GM19324 (cell line): ENCODE data around the gene DCANP1.

ENCODE experiments used
- ATAC-seq: cut with Tn5 transposase; IDR thresholded peaks from one replicate; pipeline ENCODE4 v1.9.1; 2021; ENCODE audit warnings: mild to moderate bottlenecking, moderate library complexity; ENCODE audit not compliant: unreplicated experiment, low FRiP score

Gene DCANP1

GRCh38 chr5:135481387-135481786 lies 34.2 kb upstream of the DCANP1 start:
- ATAC-seq = no peak

- no peak for ATAC-seq
Measured at GRCh38 chr5:135480511-135480910, 33.4 kb upstream of the DCANP1 start.

DNA sequence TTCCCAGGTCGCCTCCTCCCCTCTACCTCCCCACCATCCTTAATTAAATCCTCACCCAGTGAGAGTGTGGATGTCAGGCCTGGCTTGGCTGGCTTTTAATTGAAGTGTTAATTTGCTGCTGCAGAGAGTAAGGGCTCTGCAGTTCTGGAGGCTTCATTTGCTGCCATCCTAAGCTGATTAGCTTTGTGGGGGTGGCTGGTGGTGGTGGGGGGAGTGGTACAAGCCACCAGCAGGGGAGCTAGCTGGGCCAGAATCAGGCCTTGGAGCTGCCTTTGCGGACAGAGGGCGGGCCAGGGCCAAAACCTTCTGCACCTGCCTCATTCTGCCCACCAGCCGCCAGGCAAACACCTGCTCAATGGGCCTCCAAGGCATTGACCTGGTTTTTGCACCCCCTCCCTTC lies 31.8 kb upstream of the DCANP1 start:
- ATAC-seq = no peak

GRCh38 chr5:135477613-135478066 lies 30.5 kb upstream of the DCANP1 start:
- ATAC-seq = no peak

- no peak for ATAC-seq
Measured at GRCh38 chr5:135476615-135477581, 29.8 kb upstream of the DCANP1 start.

GRCh38 chr5:135473956-135474670 lies 27.0 kb upstream of the DCANP1 start:
- no peak for ATAC-seq

DNA sequence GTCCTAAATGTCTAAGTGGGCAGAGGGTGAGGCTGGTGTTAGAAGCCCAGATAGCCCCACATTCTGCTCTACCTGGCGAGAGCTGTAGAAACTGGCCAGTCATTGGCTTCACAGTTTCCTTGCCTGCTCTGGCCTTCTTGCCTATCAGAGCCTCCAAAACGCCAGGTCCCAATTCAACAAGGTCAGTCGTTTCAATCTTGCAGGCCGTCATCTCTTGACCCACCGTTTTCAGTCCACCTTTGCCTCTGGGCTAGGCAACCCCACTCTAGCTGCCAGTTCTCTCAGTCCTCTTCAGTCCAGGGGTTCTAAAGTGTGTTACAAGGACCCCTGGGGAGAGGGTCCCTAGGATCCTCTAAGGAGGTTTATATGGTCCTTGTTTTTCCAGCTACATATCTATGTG lies 25.0 kb upstream of the DCANP1 start:
- no peak for ATAC-seq

GRCh38 chr5:135471726-135472125 lies 24.6 kb upstream of the DCANP1 start:
- ATAC-seq = no peak

- ATAC-seq = no peak
Measured at GRCh38 chr5:135469911-135470310, 22.8 kb upstream of the DCANP1 start.

- ATAC-seq = no peak
Measured at GRCh38 chr5:135468541-135468940, 21.4 kb upstream of the DCANP1 start.

DNA sequence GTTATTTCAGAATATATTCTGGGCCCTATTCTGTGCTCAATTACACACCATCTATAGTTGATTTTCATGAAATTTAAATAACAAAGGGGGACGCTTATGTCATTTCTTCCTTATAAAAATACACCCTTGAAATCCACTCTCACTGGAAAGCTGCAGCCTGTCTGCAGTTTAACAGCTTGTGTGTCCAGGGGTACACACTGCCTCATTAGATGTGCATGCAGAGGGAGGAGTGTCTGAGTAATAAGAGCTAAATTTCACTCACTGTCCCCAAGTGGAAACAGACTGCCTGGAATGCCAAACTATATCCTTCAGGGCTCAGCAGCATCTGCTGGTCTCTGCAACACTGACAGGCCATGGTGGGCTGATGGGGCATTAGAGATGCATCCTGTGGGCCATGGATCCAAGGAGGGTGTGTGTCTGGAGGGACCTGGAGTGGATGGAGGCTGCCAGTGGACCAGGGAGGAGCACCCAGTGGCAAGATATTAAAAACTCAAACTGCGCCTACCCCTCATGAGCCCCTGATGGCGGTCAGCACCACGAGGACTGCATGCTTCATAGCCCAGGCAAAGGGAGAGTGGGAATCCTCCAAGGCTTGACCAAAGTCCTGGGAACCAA lies 20.8 kb upstream of the DCANP1 start:
- ATAC-seq = no peak

GRCh38 chr5:135467051-135467625 lies 20.0 kb upstream of the DCANP1 start:
- ATAC-seq = no peak

DNA sequence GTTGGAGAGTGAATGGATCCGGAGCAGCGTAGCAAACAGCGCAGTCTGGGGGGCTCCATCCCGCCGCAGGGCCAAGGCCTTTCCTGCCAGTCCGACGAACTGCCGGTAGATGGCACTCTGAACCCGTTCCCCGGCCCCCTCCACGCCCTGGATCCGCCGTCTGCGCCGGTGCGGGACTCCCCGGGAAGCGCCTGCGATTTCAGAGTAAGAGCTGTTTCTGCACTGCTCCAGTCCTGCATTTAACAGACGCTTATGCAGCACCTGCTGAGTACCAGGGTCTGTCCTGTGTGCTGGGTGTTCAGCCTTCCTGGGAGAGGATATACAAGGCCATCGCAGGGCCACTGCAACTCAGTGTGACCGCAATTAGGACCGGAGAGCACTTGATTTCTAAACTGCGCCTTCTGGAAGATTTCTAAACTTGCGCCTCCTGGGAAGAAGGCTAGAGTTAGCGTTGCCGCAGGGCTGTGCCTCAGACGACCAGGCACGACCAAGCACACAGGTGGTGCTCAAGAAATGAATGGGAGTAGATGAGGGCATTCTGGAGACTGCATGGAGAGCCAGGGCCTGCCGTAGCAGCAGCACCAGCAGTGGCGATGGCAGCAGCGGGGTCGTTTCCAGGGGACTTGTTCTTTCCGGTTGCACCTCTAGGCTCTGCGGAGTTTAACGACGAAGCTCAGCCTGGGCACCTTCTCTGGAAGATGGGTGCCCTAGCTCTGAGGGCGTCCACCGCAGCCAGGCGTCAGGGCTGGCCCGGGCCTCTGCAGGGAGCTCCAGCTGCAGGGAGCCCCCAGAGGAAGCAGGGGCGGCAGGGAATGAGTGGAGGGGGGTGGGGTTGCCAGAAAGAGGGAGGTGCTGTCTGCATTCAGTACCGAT lies 19.3 kb upstream of the DCANP1 start:
- no peak for ATAC-seq

GRCh38 chr5:135465391-135466122 lies 18.4 kb upstream of the DCANP1 start:
- no peak for ATAC-seq

DNA sequence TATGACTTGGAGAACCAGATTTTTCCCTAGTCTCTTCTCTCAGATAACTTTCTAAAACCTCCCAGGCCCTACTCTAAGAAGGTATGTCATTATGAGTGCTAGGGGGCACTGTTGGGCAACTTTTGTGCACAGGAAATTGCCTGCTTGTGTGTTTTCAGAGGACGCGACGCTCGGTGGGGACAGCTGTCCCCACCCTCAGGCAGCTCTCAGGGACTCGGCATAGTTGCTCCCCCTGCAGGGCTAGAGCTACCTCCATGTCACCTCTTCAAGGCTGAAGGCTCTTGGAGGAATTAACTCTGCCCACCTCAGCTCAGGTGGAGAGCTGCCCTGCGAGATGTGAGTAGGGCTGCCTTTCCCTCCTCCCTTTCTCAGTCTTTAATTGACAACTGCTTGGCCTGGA lies 15.2 kb upstream of the DCANP1 start:
- ATAC-seq = no peak

DNA sequence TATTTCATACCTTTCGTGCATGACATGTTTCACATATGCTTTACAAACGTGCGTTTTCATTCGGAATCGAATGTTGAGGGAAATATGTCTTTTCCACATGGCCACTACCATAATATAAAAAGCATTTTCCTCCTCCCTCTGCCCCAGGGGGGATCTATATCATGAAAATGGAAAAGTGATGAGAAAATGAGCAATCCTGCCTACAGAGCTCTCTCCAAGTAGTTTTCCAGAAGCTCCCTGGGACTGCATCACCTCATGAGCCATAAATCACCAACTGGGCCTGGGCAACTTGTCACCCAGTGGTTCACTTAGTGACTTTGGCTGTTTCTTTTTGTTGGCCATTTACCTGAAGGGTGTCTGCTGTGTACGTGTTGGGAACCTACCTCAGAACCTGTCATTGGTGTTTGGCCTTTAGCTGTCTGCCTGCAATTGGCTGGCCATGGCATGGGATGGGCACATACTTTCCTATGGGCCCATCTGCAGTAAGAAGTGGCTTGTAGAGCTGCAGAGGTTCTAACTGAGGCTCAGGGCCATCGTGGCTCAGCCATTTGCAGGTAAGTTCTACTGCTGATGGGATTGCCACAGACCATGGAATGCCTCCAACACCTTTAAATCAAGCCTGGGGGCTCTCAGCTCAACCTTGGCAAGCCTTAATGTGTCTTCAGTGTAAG lies 14.5 kb upstream of the DCANP1 start:
- no peak for ATAC-seq

DNA sequence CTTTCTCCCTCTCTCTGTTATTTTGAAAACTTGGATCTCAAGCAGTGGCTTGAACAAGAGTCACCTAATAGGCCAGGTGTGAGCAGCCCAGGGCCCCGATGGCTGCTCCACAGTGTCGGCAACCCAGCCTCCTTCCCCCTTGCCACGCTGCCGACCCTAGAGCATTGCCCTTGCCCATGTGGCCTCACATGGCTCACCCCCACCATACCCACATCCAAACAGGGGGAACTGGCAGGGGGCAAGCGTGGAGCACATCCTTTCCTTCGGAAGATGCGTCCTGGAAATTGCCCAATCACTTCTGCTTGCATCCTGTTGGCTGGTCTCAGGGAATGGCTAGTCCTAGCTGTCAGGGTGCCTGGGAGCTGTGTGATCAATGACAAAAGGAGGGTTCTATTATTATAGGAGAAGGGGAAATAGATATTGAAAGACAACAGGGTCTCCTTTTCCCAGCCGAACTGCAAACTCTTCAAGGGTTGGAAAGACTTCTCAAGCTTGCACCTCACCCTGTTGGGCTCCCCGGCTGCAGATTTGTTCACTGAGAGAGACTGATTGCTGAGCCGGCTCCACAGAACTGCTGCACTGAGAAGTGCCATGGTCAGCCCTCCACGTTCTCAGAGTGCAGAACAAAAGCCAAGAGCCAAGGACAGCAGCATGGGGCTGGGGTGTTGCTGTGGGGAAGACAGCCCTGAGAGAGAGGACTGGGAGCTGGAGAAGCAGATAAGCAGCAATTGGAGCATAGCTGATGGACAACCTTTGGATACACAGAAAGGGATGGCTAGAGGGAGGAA lies 13.3 kb upstream of the DCANP1 start:
- ATAC-seq = no peak

- ATAC-seq = no peak
Measured at GRCh38 chr5:135458921-135459331, 11.8 kb upstream of the DCANP1 start.
